Peyer's patch (tissue), 4 donors: ENCODE measurements around the gene FDXR. TPM values are rescaled to one million over a fixed set of nuclear protein-coding genes. Genes with fewer than 3 reads are reported as not detected.
A peak's percentile ranks its signal among the peaks of the same experiment; 100 is the strongest.
"Not testable (repeated sequence)": the region's sequence is repeated elsewhere in the genome, so short reads cannot be mapped to it uniquely, and the experiment has no call there.

Experiments used
- DNase-seq, 3 donors: peaks; one replicate each; pipeline ENCODE4 v3.0.0-alpha.2; 2017 to 2019
- H3K27ac ChIP-seq, 4 donors: fragments of 200-600 bp; sonication (generic); one replicate each; pipeline ENCODE4 v1.5.1; 2016 to 2019
- H3K27me3 ChIP-seq, 2 donors: fragments of 200-600 bp; sonication (generic); one replicate each; pipeline ENCODE4 v1.5.1; 2019
- H3K36me3 ChIP-seq, 3 donors: fragments of 200-600 bp; sonication (generic); one replicate each; pipeline ENCODE4 v1.5.1; 2016 to 2019
- H3K4me1 ChIP-seq, 4 donors: fragments of 200-600 bp; sonication (generic); one replicate each; pipeline ENCODE4 v1.5.1; 2016 to 2019
- H3K4me3 ChIP-seq, 4 donors: fragments of 200-600 bp; sonication (generic); 1 replicate in 3 of 4; 2 replicates in 1 of 4; pipeline ENCODE4 v1.5.1; 2016 to 2019; ENCODE audit warnings: mild to moderate bottlenecking in 1 of 4
- H3K9me3 ChIP-seq, 4 donors: fragments of 200-600 bp; sonication (generic); one replicate each; pipeline ENCODE4 v1.5.1; 2016 to 2019; ENCODE audit warnings: mild to moderate bottlenecking in 1 of 4
- CTCF ChIP-seq, 6 experiments: fragments of 450-650 bp in 4 of 6; fragments of 200-600 bp in 2 of 6; sonication (generic) in 1 of 6; IDR thresholded peaks; one replicate each; pipeline ENCODE4 v1.5.1; 2017 to 2019; ENCODE audit warnings: antibody characterized with exemption in 6 of 6, mild to moderate bottlenecking in 3 of 6, moderate library complexity in 1 of 6
- POLR2A ChIP-seq, 2 donors: fragments of 450-650 bp; IDR thresholded peaks; one replicate each; pipeline ENCODE4 v1.5.1; 2017; ENCODE audit warnings: antibody characterized with exemption in 2 of 2, mild to moderate bottlenecking in 2 of 2, moderate library complexity in 2 of 2
- total RNA-seq, 4 donors: library from RNA; depleted of rRNA; stranded (reverse); fragments of >200 nt; gene quantifications; one replicate each; pipeline ENCODE4 v1.1.0, GENCODE V29; 2016

FDXR gene
- total RNA-seq, 4 donors from 2014 or later, result 1.7 to 16.1 (median 13.1) TPM

GRCh38 chr17:74916136-74916850 is 43.5 kb upstream of the FDXR start:
- no peaks in the 10 kb centered on the region for H3K27me3 ChIP-seq
- no peaks in the 10 kb centered on the region for H3K9me3 ChIP-seq
- TF ChIP-seq POLR2A (IDR thresholded peaks at IDR 0.05) (no peak), CTCF (IDR thresholded peaks at IDR 0.05) (no peak)

GRCh38 chr17:74911423-74911822 is 38.6 kb upstream of the FDXR start:
- not testable (repeated sequence) for H3K9me3 ChIP-seq, H3K27me3 ChIP-seq, H3K36me3 ChIP-seq, DNase-seq, H3K4me1 ChIP-seq, H3K4me3 ChIP-seq
- peak overlapping the region in 2 of 4 donors; percentile 42 to 68 for H3K27ac ChIP-seq

More at GRCh38 chr17:74916136-74916850, 43.5 kb upstream of the FDXR start:
- H3K36me3 ChIP-seq, result no peaks in the 10 kb centered on the region
- H3K4me1 ChIP-seq, result no peaks in the 10 kb centered on the region
- DNase-seq, result no peak
- H3K4me3 ChIP-seq, result no peak overlapping the region
- H3K27ac ChIP-seq, result no peak overlapping the region

GRCh38 chr17:74909097-74909496 is 36.3 kb upstream of the FDXR start:
- H3K27me3 ChIP-seq, DNase-seq: not testable (repeated sequence)

GRCh38 chr17:74907012-74907411 is 34.2 kb upstream of the FDXR start:
- no peaks in the 10 kb centered on the region for H3K27me3 ChIP-seq
- no peaks in the 10 kb centered on the region for H3K9me3 ChIP-seq
- no peak for DNase-seq
- H3K27ac ChIP-seq, result no peak overlapping the region
- no peaks in the 10 kb centered on the region for H3K4me1 ChIP-seq
- H3K4me3 ChIP-seq, result no peak overlapping the region
- H3K36me3 ChIP-seq, result no peaks in the 10 kb centered on the region
- TF ChIP-seq CTCF (IDR thresholded peaks at IDR 0.05) (no peak), POLR2A (IDR thresholded peaks at IDR 0.05) (no peak)

More at GRCh38 chr17:74909097-74909496, 36.3 kb upstream of the FDXR start:
- H3K27ac ChIP-seq, H3K36me3 ChIP-seq, H3K4me3 ChIP-seq, H3K9me3 ChIP-seq, H3K4me1 ChIP-seq: not testable (repeated sequence)

GRCh38 chr17:74906214-74906793 is 33.5 kb upstream of the FDXR start:
- H3K27ac ChIP-seq, H3K9me3 ChIP-seq, DNase-seq, H3K27me3 ChIP-seq, H3K36me3 ChIP-seq, H3K4me1 ChIP-seq, H3K4me3 ChIP-seq: not testable (repeated sequence)

GRCh38 chr17:74904687-74905409 is 32.1 kb upstream of the FDXR start:
- Histone ChIP-seq H3K36me3 (no peaks in the 10 kb centered on the region), H3K27ac (no peak overlapping the region), H3K27me3 (no peaks in the 10 kb centered on the region), H3K9me3 (no peaks in the 10 kb centered on the region), H3K4me1 (no peaks in the 10 kb centered on the region), H3K4me3 (no peak overlapping the region)
- no peak for TF ChIP-seq CTCF (IDR thresholded peaks at IDR 0.05)
- DNase-seq, result no peak

- Histone ChIP-seq H3K9me3 (no peaks in the 10 kb centered on the region), H3K36me3 (no peaks in the 10 kb centered on the region), H3K4me3 (no peak overlapping the region), H3K27me3 (no peaks in the 10 kb centered on the region), H3K4me1 (no peaks in the 10 kb centered on the region), H3K27ac (no peak overlapping the region)
- no peak for DNase-seq
- no peak for TF ChIP-seq POLR2A (IDR thresholded peaks at IDR 0.05)
- no peak for TF ChIP-seq CTCF (IDR thresholded peaks at IDR 0.05)
Measured at GRCh38 chr17:74903671-74904070, 30.9 kb upstream of the FDXR start.
